Mesothelial cell of epicardium (in vitro differentiated cells): Measurements from ENCODE around the gene PSMG3. TPM values are rescaled to one million over a fixed set of nuclear protein-coding genes. Genes with fewer than 3 reads are reported as not detected.
A peak's percentile ranks its signal among the peaks of the same experiment; 100 is the strongest.

Experiments used
- DNase-seq, 2 experiments: peaks; one replicate each; pipeline ENCODE4 v3.0.0; 2021; ENCODE audit warnings: low spot score in 2 of 2; ENCODE audit not compliant: unreplicated experiment in 2 of 2
- H3K27ac Mint-ChIP-seq: 2 replicates; pipeline ENCODE4 v1.8.0; 2021; ENCODE audit warnings: mixed read lengths
- H3K27me3 Mint-ChIP-seq: 2 replicates; pipeline ENCODE4 v1.8.0; 2021; ENCODE audit warnings: low read depth, mixed read lengths
- H3K36me3 Mint-ChIP-seq: 2 replicates; pipeline ENCODE4 v1.8.0; 2021; ENCODE audit warnings: mixed read lengths
- H3K4me1 Mint-ChIP-seq: 2 replicates; pipeline ENCODE4 v1.8.0; 2021; ENCODE audit warnings: mixed read lengths
- H3K4me3 Mint-ChIP-seq: 2 replicates; pipeline ENCODE4 v1.8.0; 2021; ENCODE audit warnings: mild to moderate bottlenecking, moderate library complexity, mixed read lengths
- H3K9me3 Mint-ChIP-seq: 2 replicates; pipeline ENCODE4 v1.8.0; 2021; ENCODE audit warnings: mixed read lengths
- total RNA-seq: library from RNA; stranded (reverse); gene quantifications from 3 replicates; pipeline ENCODE4 v1.2.1, GENCODE V29; 2021
- TF ChIP-seq, protein P1 (sequence below): fragments of 200-600 bp; sonication (generic); IDR thresholded peaks from one replicate; pipeline ENCODE4 v1.5.0; 2021; ENCODE audit warnings: antibody characterized with exemption; ENCODE audit not compliant: unreplicated experiment

Gene PSMG3
- total RNA-seq, 1 donor from 2014 or later = 31.0 TPM

- Mint-ChIP-seq H3K36me3 (no peaks in the 10 kb centered on the region), H3K4me3 (no peak overlapping the region), H3K27ac (no peak overlapping the region), H3K4me1 (peaks cover 38% of the 10 kb centered on the region), H3K27me3 (no peaks in the 10 kb centered on the region), H3K9me3 (no peaks in the 10 kb centered on the region)
- TF ChIP-seq, protein P1, sequence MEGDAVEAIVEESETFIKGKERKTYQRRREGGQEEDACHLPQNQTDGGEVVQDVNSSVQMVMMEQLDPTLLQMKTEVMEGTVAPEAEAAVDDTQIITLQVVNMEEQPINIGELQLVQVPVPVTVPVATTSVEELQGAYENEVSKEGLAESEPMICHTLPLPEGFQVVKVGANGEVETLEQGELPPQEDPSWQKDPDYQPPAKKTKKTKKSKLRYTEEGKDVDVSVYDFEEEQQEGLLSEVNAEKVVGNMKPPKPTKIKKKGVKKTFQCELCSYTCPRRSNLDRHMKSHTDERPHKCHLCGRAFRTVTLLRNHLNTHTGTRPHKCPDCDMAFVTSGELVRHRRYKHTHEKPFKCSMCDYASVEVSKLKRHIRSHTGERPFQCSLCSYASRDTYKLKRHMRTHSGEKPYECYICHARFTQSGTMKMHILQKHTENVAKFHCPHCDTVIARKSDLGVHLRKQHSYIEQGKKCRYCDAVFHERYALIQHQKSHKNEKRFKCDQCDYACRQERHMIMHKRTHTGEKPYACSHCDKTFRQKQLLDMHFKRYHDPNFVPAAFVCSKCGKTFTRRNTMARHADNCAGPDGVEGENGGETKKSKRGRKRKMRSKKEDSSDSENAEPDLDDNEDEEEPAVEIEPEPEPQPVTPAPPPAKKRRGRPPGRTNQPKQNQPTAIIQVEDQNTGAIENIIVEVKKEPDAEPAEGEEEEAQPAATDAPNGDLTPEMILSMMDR = no peak
- no peak for DNase-seq
These were observed 10.8 kb downstream of the PSMG3 start for GRCh38 chr7:1558841-1559625.

- Mint-ChIP-seq H3K27ac (no peak overlapping the region), H3K9me3 (no peaks in the 10 kb centered on the region), H3K27me3 (no peaks in the 10 kb centered on the region), H3K4me1 (peaks cover 38% of the 10 kb centered on the region), H3K4me3 (no peak overlapping the region), H3K36me3 (no peaks in the 10 kb centered on the region)
- DNase-seq = no peak
- TF ChIP-seq, protein P1 = no peak
These were observed 11.5 kb downstream of the PSMG3 start for GRCh38 chr7:1558181-1558811.

DNA sequence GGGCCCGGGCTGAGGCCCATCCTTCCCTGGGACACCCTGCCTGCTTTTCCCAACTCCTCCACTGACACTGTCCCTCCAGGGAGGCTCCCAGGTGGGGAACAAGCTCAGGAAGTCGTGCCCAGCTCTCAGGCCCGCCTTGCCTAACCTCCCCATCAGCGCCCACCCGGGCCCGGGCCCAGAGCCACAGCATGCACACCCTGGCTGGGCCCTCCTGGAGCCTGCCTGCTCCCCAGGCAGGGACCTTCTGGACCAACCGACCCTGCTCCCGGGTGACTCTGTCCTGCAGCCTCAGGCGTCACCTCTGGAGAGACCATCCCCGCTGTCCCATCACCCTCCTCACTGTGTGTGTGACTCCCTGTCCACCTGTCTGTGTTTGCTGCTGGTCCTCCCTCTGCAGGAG, 12.1 kb downstream of the PSMG3 start:
- Mint-ChIP-seq H3K36me3 (no peaks in the 10 kb centered on the region), H3K27me3 (no peaks in the 10 kb centered on the region), H3K9me3 (no peaks in the 10 kb centered on the region), H3K4me1 (peaks cover 38% of the 10 kb centered on the region), H3K27ac (no peak overlapping the region), H3K4me3 (no peak overlapping the region)
- TF ChIP-seq, protein P1 = no peak
- no peak for DNase-seq

GRCh38 chr7:1557006-1557405, 12.8 kb downstream of the PSMG3 start:
- Mint-ChIP-seq H3K4me3 (no peak overlapping the region), H3K4me1 (peaks cover 35% of the 10 kb centered on the region), H3K27me3 (no peaks in the 10 kb centered on the region), H3K9me3 (no peaks in the 10 kb centered on the region), H3K27ac (no peak overlapping the region), H3K36me3 (no peaks in the 10 kb centered on the region)
- TF ChIP-seq, protein P1 = no peak
- DNase-seq = no peak

GRCh38 chr7:1555813-1556543, 13.9 kb downstream of the PSMG3 start, which contains the start of gene TMEM184A:
TSS of gene TMEM184A (minus strand) at chr7:1556205. CDS start at chr7:1555484, 721 bp downstream.
- Mint-ChIP-seq H3K27ac (peak within 1 kb of the TSS; percentile 77), H3K36me3 (no peaks in the 10 kb centered on the region), H3K9me3 (no peaks in the 10 kb centered on the region), H3K27me3 (no peaks in the 10 kb centered on the region), H3K4me3 (peak within 1 kb of the TSS; percentile 17), H3K4me1 (peaks cover 30% of the 10 kb centered on the region)
- TF ChIP-seq, protein P1 = peak; percentile 32
- DNase-seq = no peak
